ENCODE results near the gene OR13C2.
"Not testable (repeated sequence)": the region's sequence is repeated elsewhere in the genome, so short reads cannot be mapped to it uniquely, and the experiment has no call there.

OR13C2 gene

GRCh38 chr9:104605527-104605926 lies at the start of gene OR13C2:
Gene OR13C2, minus strand, starts transcription at chr9:104605627. Its CDS starts 0 bp downstream, at chr9:104605627.
- not testable (repeated sequence) for DNase-seq (ENCODE audit: low spot score)

DNA sequence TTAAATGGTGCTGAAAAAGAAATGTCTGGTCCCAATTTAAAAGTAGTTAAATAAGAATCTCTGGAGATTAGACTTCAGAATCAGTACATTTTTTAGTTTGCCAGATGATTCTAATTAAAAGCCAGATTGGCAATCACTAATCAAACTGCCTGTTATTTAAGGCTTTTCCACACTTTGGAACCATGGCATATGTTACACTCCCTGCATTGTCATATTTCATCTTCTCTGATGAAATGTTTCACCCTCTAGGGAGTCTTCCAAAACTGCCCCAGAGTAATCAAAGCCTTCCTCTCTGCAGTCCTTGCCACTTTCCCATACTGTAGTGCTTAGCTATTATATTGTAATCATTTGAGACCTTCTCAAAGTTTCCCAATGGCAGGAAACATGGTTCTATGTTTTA lies 30.0 kb upstream of the OR13C2 start:
- no peak for DNase-seq (ENCODE audit: low spot score)

DNA sequence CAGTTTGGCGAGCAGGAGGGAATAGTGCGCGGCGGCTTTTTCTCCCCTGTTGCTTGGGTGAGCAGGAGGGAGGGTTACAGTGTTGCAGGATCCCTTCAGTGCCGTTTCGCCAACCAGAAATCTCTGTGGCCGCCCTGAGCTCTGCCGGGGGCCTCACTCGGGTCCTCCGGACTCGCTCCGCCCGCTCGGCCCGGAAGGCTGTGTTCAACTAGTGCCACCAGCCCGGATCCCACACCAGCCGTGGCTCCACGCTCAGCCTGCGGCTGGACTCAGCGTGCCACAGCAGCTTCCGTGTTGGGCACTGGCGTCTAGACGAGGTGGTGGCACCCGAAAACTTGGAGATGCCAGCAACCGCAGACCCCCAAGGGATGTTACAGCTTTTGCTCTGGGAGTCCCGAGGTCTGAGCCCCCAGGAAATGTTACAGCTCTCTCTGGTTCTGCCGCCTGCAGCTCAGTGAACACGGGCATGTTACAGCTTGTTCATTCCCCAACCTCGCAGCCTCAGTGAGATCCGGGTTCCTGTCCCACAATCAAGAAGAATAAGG lies 28.6 kb upstream of the OR13C2 start:
- no peak for DNase-seq (ENCODE audit: low spot score)

- DNase-seq (ENCODE audit: low spot score): not testable (repeated sequence)
Observed at GRCh38 chr9:104625964-104626363, 20.5 kb upstream of the OR13C2 start.

DNA sequence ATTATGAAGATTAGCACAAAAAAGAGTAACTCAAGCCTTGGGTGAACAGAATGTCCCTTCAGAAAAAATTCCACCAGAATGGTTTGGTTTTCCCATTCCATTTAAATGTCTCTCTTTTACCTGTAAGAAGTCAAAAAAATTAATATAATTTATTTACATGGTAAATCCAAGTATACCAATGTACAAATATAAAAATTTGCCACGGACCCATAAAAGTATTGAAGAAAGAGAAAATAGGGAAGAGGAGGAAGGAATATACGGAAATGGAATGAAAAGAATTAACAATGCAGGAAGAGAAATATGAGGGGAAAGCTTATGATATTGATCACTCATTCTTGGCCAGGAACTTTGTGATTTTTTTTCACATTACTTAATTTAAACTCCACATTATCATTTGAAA lies 12.7 kb upstream of the OR13C2 start, which contains the start of gene OR13C9:
OR13C9 (minus strand) TSS at position 101 of the 400 bp plus-strand sequence; CDS start at position 101, 0 bp downstream.
- no peak for DNase-seq (ENCODE audit: low spot score)

DNA sequence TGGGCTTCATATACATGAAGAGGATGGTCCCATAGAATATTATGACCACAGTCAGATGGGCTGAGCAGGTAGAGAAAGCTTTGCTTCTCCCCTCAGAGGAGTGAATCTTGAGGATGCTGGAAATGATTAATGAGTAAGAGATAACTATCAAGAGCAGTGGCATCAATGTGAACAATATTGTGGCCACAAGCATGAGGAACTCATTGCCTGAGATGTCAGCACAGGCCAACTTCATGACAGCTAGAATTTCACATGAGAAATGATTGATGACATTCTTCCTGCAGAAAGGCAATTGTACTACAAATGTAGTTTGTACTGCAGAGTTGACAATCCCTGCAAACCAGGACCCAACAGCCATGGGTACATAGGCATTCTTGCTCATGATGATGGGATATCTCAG lies 12.0 kb upstream of the OR13C2 start:
- no peak for DNase-seq (ENCODE audit: low spot score)

DNA sequence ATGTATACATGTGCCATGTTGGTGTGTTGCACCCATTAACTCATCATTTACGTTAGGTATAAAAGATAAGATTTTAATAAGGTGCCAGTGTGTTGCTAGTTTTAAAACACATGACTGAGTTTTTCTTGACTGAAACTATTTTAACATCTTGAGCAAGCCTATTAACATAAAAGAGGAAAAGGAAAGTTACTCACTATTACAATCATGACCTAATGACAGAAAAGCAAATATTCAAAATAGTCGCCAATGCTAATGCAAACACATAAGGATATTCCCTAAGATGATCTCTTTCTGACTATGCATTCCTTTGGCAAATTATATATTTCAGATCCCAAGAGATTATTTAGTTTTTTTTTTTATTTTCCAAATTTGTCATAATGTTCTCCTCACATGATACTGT lies 5.8 kb upstream of the OR13C2 start:
- no peak for DNase-seq (ENCODE audit: low spot score)

GRCh38 chr9:104608336-104608735 lies 2.9 kb upstream of the OR13C2 start:
- no peak for DNase-seq (ENCODE audit: low spot score)

GRCh38 chr9:104606152-104606551 lies 725 bp upstream of the OR13C2 start:
- DNase-seq (ENCODE audit: low spot score): no peak

DNA sequence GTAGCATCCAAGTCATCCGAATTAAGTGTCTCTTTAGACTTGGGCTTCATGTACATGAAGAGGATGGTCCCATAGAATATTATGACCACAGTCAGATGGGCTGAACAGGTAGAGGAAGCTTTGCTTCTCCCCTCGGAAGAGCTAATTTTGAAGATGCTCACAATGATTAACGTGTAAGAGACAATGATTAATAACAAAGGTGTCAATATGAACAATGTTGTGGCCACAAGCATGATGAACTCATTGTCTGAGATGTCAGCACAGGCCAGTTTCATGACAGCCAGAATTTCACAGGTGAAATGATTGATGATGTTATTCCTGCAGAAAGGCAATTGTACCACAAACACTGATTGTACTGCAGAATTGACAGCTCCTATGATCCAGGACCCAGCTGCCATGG lies 626 bp downstream of the OR13C2 start:
- no peak for DNase-seq (ENCODE audit: low spot score)

- not testable (repeated sequence) for DNase-seq (ENCODE audit: low spot score)
Observed at GRCh38 chr9:104599313-104599712, 6.1 kb downstream of the OR13C2 start, which contains the start of gene OR13C5. Gene OR13C5, minus strand, starts transcription at chr9:104599413. Its CDS starts 0 bp downstream, at chr9:104599413.

- DNase-seq (ENCODE audit: low spot score): not testable (repeated sequence)
Observed at GRCh38 chr9:104598749-104599148, 6.7 kb downstream of the OR13C2 start.

DNA sequence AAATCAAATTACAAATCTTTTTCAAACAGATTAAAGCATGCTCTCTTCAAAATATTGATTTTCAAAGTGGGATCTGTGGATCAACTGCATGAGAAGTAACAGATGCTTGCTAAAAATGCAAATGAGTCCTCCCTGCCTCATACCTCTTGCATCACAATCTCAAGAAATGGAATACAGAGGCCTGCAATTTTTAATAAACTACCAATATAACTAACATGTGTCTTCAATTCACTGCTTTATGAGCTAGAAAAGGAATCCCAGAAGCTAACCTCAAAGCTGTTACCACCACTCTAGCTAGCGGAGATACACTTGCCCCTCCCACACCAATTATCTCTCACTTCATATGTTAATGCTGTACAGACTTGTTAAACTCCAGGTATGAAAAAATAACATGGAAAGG lies 15.8 kb downstream of the OR13C2 start:
- DNase-seq (ENCODE audit: low spot score): no peak

GRCh38 chr9:104586496-104587180 lies 18.8 kb downstream of the OR13C2 start:
- no peak for DNase-seq (ENCODE audit: low spot score)

GRCh38 chr9:104580562-104580961 lies 24.9 kb downstream of the OR13C2 start:
- DNase-seq (ENCODE audit: low spot score): no peak

DNA sequence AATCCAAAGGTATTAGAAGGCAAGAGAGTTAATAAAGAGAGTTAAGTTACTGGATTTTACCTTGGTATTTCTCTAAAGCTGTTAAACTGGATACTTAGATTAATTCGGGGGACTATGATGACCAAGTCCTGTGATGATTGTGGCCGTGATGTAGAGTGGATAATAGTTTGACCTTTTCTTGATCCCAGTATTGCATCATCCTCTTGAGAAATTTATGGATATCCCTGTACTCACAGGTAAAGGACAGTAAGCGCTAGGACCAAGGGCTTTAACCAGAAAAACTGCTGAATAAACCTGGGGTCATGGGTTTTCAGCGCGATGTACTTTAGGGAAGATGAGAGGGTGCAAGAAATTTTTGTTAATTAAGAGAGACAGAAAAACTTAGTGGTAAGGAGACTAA lies 28.2 kb downstream of the OR13C2 start:
- DNase-seq (ENCODE audit: low spot score): no peak

DNA sequence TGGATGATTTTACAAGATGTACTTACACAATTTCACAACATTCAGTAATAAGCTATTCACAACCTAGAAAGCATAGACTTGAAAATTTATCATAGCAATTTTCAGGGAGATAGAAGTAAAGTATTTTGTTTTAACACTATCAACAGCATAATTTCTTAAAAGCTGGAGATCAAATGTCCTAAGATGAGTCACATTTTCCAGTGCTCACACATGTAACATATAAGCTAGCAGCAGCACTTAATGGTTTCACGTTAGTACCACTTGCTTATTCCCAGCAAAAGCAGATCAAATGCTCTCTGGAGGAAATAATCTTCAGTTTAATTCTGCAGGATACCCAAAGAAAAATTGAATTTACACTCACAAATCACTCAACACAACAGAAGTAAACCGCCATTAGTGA lies 30.0 kb downstream of the OR13C2 start:
- no peak for DNase-seq (ENCODE audit: low spot score)

DNA sequence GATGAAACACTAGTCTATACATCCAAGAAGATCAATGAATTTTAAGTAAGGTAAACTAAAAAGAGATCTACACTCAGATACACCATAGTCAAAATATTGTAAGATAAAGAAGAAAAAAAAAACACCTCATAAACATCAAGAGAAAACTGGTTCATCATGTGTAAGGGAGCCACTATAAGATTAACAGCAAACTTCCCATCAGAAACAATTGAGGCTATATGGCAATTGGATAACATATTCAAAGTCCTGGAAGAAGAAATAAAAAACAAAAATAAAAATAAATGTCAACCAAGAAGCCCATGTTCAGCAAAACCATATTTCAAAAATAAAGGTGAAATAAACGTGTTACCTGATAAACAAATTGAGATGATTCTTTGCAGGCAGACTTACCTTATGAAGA lies 32.8 kb downstream of the OR13C2 start:
- no peak for DNase-seq (ENCODE audit: low spot score)

DNA sequence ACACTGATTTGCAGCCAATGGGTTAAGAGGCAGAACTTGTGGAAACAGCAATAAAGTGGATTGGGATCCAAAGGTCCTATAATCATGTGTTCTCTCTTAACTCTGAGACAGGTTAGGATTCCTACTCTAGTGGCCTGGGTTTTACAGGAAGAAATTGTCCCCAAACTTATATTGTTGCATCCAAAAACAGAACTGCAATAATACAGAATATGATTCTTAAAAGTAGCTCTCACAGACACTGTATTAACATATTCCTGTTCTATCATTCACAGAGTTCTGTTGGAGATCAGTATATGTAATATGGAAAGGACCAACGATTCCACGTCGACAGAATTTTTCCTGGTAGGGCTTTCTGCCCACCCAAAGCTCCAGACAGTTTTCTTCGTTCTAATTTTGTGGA lies 36.6 kb downstream of the OR13C2 start, which contains the start of gene OR13C8:
OR13C8 (plus strand) TSS at position 301 of the 400 bp plus-strand sequence; CDS start at position 301, 0 bp downstream.
- DNase-seq (ENCODE audit: low spot score): no peak

- no peak for DNase-seq (ENCODE audit: low spot score)
Observed at GRCh38 chr9:104564358-104564757, 41.1 kb downstream of the OR13C2 start.

GRCh38 chr9:104556830-104557634 lies 48.4 kb downstream of the OR13C2 start:
- DNase-seq (ENCODE audit: low spot score): no peak

GRCh38 chr9:104555521-104555920 lies 49.9 kb downstream of the OR13C2 start:
- no peak for DNase-seq (ENCODE audit: low spot score)

All from CD4-positive, alpha-beta T cell treated with Interleukin-15 for 4 hours (primary cell).